Aorta (tissue), 5 donors: ENCODE results near the gene CDYL. TPM values are rescaled to one million over a fixed set of nuclear protein-coding genes. Genes with fewer than 3 reads are reported as not detected.
"Not testable (repeated sequence)": the region's sequence is repeated elsewhere in the genome, so short reads cannot be mapped to it uniquely, and the experiment has no call there.

Source experiments
- ATAC-seq: fragments of 200-7000 bp; cut with Tn5 transposase; one replicate; pipeline ENCODE4 v1.9.1; 2022; ENCODE audit warnings: moderate library complexity; ENCODE audit not compliant: low FRiP score
- DNase-seq, 2 donors: peaks; one replicate each; pipeline ENCODE4 v3.0.0-alpha.2; 2020
- H3K27ac ChIP-seq, 2 donors: one replicate each; pipeline ENCODE4 v1.5.1; 2013; ENCODE audit warnings: low read length in 2 of 2, mild to moderate bottlenecking in 2 of 2, moderate library complexity in 2 of 2, control low read depth in 1 of 2, inconsistent platforms in 1 of 2, low read depth in 1 of 2
- H3K27me3 ChIP-seq, 2 donors: one replicate each; pipeline ENCODE4 v1.6.1; 2013; ENCODE audit warnings: control low read depth in 1 of 2, low read length in 1 of 2, mild to moderate bottlenecking in 1 of 2, moderate library complexity in 1 of 2; ENCODE audit not compliant: insufficient read depth in 2 of 2, control insufficient read depth in 1 of 2
- H3K36me3 ChIP-seq, 2 donors: one replicate each; pipeline ENCODE4 v1.6.1; 2013; ENCODE audit warnings: control low read depth in 1 of 2, low read length in 1 of 2, mild to moderate bottlenecking in 1 of 2; ENCODE audit not compliant: insufficient read depth in 2 of 2, control insufficient read depth in 1 of 2
- H3K4me1 ChIP-seq, 2 donors: one replicate each; pipeline ENCODE4 v1.6.1; 2013; ENCODE audit warnings: low read length in 2 of 2, control low read depth in 1 of 2, mild to moderate bottlenecking in 1 of 2, moderate library complexity in 1 of 2; ENCODE audit not compliant: insufficient read depth in 2 of 2, control insufficient read depth in 1 of 2
- H3K4me3 ChIP-seq, 2 donors: one replicate each; pipeline ENCODE4 v1.5.1; 2013; ENCODE audit warnings: low read length in 2 of 2, control low read depth in 1 of 2, mild to moderate bottlenecking in 1 of 2
- H3K9me3 ChIP-seq: one replicate; pipeline ENCODE4 v1.6.1; 2013; ENCODE audit warnings: mild to moderate bottlenecking, low read length; ENCODE audit not compliant: control insufficient read depth
- WGBS, 2 donors: extraction: QIAGEN DNeasy Blood & Tissue Kit; methylation state at CpG; one replicate each; pipeline ENCODE4 v1.1.7; 2013; 5-methylcytosine and 5-hydroxymethylcytosine counted together
- intact Hi-C, 2 donors: fragments of 100-400 bp; cut with DNase I; formaldehyde crosslinking; loops; one replicate each; pipeline versions ENCODE4 v1.14.2 to v1.15.0; 2022
- polyA plus RNA-seq, 2 donors: library from polyadenylated mRNA; stranded (reverse); fragments of 200-250 nt; gene quantifications; one replicate each; pipeline ENCODE4 v1.2.3, GENCODE V29; 2013
- total RNA-seq, 2 donors: library from RNA; stranded (reverse); fragmentation: NEBNext Ultra II Directional; extraction: Animal tissue kit (Norgen Biotek cat#: 25700); gene quantifications; one replicate each; pipeline ENCODE4 v1.2.1, GENCODE V29; 2021
- donor health status: healthy with polysubstance abuse.
- donor health status: Bipolar disorder and iron deficiency.
- donor health status: DM: no; HTN: no; CAD: no.
- donor health status: DM: no; HTN: no; CAD: no.
- donor health status: DM: yes; HTN: yes; CAD: no.

CDYL gene
- total and polyA plus RNA-seq, 4 donors, result 9.6 to 44.2 (median 26.4) TPM

DNA sequence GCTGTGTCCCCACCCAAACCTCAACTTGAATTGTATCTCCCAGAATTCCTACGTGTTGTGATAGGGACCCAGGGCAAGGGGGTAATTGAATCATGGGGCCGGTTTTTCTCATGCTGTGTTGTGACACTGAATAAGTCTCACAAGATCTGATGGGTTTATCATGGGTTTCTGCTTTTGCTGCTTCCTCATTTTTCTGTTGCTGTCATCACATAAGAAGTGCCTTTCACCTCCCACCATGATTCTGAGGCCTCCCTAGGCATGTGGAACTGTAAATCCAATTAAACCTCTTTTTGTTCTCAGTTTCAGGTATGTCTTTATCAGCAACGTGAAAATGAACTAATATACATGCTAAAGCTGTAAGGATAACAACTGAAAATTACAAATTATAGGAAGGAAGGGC, 88.3 kb downstream of the CDYL start:
- WGBS, 2 donors, result 91 to 93% methylated on average over 3 of the region's 3 CpGs
- intact Hi-C loops, result no loop called here
- Histone ChIP-seq H3K27ac (no peak overlapping the region), H3K9me3 (peaks cover 1% of the 10 kb centered on the region), H3K4me3 (no peak overlapping the region), H3K4me1 (no peaks in the 10 kb centered on the region), H3K36me3 (no peaks in the 10 kb centered on the region), H3K27me3 (no peaks in the 10 kb centered on the region)
- no peak for DNase-seq
- ATAC-seq, result no peak

DNA sequence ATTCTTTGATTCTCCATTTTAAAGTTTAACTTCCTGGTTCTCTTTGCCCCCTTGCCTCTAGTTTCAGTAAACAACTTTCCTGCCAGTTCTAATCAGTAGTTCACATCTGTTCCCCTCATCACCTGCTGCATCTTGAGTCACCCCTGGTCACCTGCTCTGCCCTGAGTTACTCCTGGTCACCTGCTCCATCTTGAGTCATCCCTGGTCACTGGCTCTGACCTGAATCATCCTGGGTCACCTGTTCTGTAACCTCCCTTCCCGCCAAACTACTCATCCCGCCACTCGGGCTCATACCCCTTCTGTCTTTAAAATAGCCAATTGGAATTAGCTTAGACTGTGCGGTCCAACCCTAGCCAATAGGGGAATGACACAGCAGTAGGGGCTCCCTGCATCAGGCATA, 88.8 kb downstream of the CDYL start:
- DNase-seq, ATAC-seq, H3K4me3 ChIP-seq, H3K36me3 ChIP-seq, intact Hi-C loops, H3K27me3 ChIP-seq, H3K9me3 ChIP-seq, H3K4me1 ChIP-seq, H3K27ac ChIP-seq: not testable (repeated sequence)
- 96% methylated on average over 4 of the region's 4 CpGs for WGBS, 2 donors

DNA sequence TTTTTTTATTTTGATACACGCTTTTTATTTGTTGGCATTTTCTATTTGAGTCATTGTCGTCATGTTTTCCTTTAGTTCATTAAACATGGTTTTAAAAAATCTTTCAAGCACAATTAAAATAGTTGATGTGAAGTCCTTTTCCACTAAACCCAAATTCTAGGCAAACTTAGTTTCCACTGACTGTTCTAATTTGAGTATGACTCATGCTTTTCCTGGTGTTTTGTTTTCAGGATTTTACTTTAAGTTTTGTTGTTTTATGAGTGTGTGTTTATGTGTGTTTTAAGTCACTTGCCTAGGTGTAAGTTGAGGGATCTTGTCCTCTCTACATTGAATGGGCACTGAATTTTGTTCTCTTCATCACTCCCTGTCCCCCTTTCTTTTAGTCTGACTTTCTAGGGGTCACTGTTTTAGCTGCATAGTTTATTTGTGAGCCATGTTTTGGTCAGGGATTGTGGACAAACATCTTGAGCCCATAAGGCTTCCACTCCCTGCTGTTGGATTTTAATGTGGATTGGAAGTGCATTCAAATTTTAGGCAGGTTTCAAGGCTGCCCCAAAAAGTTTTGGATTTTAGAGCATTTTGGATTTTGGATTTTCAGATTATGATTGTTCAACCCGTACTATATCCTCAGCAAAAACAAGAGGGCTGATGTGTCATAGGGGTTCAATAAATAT, 94.8 kb downstream of the CDYL start:
- no peak overlapping the region for H3K27ac ChIP-seq
- WGBS, 2 donors, result 94 to 96% methylated on average over 3 of the region's 3 CpGs
- no peaks in the 10 kb centered on the region for H3K27me3 ChIP-seq
- H3K4me3 ChIP-seq, result no peak overlapping the region
- ATAC-seq (no peak), DNase-seq (no peak)
- H3K4me1 ChIP-seq, result peaks cover 0 to 2% of the 10 kb centered on the region in 2 donors
- intact Hi-C loops, result no loop called here
- H3K9me3 ChIP-seq, result no peaks in the 10 kb centered on the region
- H3K36me3 ChIP-seq, result no peaks in the 10 kb centered on the region

DNA sequence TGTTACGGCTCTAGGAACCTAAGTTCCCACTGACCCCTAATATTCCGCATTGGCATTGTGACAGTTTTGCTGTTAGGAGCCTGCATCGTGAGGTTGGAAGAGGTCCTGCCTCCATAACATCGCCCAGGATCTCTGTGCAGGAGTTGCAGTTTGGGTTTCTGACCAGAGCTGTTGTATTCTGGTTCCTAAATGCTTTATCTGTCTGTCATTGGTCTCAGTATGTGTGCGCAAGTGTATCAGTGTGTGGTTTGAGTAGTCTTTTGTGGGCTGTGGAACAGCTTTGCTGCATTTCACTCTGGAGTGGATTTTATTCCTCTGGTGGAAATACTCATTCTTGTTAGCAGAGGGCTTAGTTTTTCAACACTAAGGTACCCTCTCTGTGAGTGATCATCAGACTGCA, 95.6 kb downstream of the CDYL start:
- Histone ChIP-seq H3K4me1 (peaks cover 0 to 2% of the 10 kb centered on the region in 2 donors), H3K27ac (no peak overlapping the region), H3K27me3 (no peaks in the 10 kb centered on the region), H3K4me3 (no peak overlapping the region), H3K9me3 (no peaks in the 10 kb centered on the region), H3K36me3 (no peaks in the 10 kb centered on the region)
- intact Hi-C loops, result no loop called here
- WGBS, 2 donors, result 96% methylated on average over 5 of the region's 5 CpGs
- DNase-seq (no peak), ATAC-seq (no peak)

DNA sequence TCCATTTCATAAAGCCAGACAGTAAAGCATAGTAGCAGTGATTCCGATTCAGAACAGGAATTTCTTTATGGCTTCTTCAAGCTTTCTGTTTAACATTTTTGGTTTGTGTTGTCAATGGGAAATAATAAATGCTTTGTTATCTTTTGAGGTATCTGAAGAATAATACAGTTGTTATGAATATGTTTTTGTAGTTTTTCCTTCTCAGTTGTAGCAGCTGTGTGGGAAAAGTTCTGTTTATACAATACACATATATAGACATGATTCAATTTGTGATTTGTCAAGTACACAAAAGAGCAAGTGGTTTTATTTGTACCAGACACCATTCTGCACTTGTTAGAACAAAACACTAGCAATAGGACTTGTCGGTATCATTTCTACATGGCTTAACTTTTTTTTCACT, 96.6 kb downstream of the CDYL start:
- intact Hi-C loops, result no loop called here
- H3K4me3 ChIP-seq, result no peak overlapping the region
- H3K4me1 ChIP-seq, result peaks cover 0 to 2% of the 10 kb centered on the region in 2 donors
- DNase-seq, result no peak
- WGBS, 2 donors, result 5 to 10% methylated on average over 2 of the region's 2 CpGs
- no peaks in the 10 kb centered on the region for H3K27me3 ChIP-seq
- no peak for ATAC-seq
- H3K36me3 ChIP-seq, result no peaks in the 10 kb centered on the region
- H3K27ac ChIP-seq, result no peak overlapping the region
- no peaks in the 10 kb centered on the region for H3K9me3 ChIP-seq

DNA sequence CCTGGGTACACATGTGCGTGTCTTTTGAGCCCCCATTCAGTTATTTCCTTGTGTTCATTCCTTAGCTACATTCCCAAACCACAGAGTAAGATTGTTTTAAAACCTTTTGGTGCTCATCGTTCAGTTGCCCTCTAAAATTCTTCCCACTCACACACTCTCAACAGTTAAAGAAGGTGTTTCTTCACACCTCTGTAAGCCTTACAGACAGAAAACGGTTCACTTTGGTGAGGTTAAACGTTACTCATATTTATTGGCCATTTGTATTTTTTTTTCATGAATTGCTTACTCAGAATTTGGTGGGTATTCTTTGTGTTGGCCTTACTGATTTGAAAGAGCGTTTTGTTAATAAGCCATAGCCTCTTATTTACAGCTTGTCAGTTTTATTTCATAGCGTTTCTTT, 97.7 kb downstream of the CDYL start:
- intact Hi-C loops, result no loop called here
- peaks cover 0 to 2% of the 10 kb centered on the region in 2 donors for H3K4me1 ChIP-seq
- no peaks in the 10 kb centered on the region for H3K27me3 ChIP-seq
- H3K4me3 ChIP-seq, result no peak overlapping the region
- H3K27ac ChIP-seq, result no peak overlapping the region
- H3K9me3 ChIP-seq, result no peaks in the 10 kb centered on the region
- ATAC-seq, result no peak
- no peak for DNase-seq
- no peaks in the 10 kb centered on the region for H3K36me3 ChIP-seq
- WGBS, 2 donors, result 89% methylated on average over 6 of the region's 6 CpGs

DNA sequence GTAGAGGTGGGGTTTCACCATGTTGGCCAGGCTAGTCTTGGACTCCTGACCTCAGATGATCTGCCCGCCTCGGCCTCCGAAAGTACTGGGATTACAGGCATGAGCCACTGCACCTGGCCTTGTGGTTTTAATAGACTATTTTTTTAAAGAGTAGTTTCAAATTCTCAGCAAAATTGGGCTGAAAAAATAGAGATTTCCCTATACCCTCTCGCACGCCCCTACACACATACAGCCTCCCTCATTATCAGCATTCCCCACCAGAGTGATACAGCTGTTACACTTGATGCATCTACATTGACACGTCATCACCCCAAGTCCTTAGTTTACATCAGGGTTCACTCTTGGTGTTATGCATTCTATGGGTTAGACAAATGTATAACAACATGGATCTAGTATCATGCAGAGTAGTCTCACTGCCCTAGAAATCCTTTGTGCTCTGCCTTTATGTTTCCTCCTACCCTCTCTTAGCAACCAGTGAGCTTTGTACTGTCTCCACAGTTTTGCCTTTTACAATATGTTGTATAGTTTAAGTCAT, 103.6 kb downstream of the CDYL start:
- 97 to 98% methylated on average over 6 of the region's 6 CpGs for WGBS, 2 donors
- no peaks in the 10 kb centered on the region for H3K9me3 ChIP-seq
- ATAC-seq (no peak), DNase-seq (no peak)
- intact Hi-C loops, result no loop called here
- peaks cover 0 to 3% of the 10 kb centered on the region in 2 donors for H3K4me1 ChIP-seq
- no peaks in the 10 kb centered on the region for H3K27me3 ChIP-seq
- H3K27ac ChIP-seq, result no peak overlapping the region
- no peaks in the 10 kb centered on the region for H3K36me3 ChIP-seq
- H3K4me3 ChIP-seq, result no peak overlapping the region

DNA sequence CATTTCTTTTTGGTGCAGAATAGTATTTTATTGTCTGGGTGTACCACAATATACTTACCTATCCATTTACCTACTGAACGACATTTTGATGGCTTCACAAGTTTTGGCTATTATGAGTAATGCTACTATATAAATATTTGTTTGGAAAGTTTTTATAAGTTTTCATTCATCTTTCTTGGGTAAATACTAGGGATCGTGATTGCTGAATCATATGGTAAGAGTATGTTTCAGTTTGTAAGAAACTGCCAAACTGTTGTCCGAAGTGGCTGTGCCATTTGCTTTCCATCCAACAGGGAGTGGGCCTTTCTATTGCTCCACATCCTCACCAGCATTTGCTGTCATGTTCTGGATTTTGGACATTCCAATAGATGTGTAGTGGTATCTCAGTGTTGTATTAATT, 104.2 kb downstream of the CDYL start:
- Histone ChIP-seq H3K4me3 (no peak overlapping the region), H3K27me3 (no peaks in the 10 kb centered on the region), H3K4me1 (peaks cover 0 to 3% of the 10 kb centered on the region in 2 donors), H3K36me3 (no peaks in the 10 kb centered on the region), H3K27ac (no peak overlapping the region), H3K9me3 (no peaks in the 10 kb centered on the region)
- 75 to 80% methylated on average over 3 of the region's 3 CpGs for WGBS, 2 donors
- ATAC-seq (no peak), DNase-seq (no peak)
- intact Hi-C loops, result no loop called here

DNA sequence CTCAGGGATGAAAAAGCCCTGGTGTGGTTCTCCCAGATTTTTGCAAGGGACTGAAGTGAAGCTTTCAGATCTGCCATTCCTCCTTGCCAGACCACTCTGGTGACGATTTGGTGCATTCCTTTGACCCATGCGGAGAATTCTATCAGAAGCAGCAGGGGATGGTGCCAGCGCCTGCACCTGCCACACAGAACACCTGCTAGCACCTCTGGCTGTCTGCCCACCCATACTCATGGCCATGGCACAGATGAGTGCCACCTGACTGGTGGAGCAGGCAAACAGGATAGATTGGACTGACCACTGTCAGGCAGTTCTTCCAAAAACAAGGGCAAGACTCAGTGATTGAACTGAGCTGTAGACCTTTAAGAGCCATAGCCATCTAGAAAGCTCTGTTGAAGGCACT, 107.1 kb downstream of the CDYL start:
- intact Hi-C loops, result no loop called here

More for the DNA sequence above, 107.1 kb downstream of the CDYL start:
- Histone ChIP-seq H3K36me3 (no peaks in the 10 kb centered on the region), H3K27ac (no peak overlapping the region), H3K4me3 (no peak overlapping the region), H3K4me1 (peaks cover 0 to 3% of the 10 kb centered on the region in 2 donors), H3K27me3 (no peaks in the 10 kb centered on the region), H3K9me3 (peaks cover 2% of the 10 kb centered on the region)
- DNase-seq, result no peak
- ATAC-seq, result no peak
- WGBS, 2 donors, result 94 to 95% methylated on average over 3 of the region's 3 CpGs
